A673 (cell line): ENCODE results near the gene MCUB. TPM values are rescaled to one million over a fixed set of nuclear protein-coding genes. Genes with fewer than 3 reads are reported as not detected.

ENCODE experiments used
- total RNA-seq: library from RNA; stranded (reverse); gene quantifications from 2 replicates; pipeline ENCODE4 v1.2.3, GENCODE V29; 2021

MCUB gene
- total RNA-seq, 1 experiment from 2014 or later, result 30.0 TPM

Other genes starting within 250 kb of the MCUB start
- 39.3 and 39.6 TPM in 2 replicates for gene SEC24B, start 126.4 kb upstream of the MCUB start, total RNA-seq
- 30.5 and 33.0 TPM in 2 replicates for gene CASP6, start 143.2 kb downstream of the MCUB start, total RNA-seq
- gene PLA2G12A, start 169.8 kb downstream of the MCUB start, total RNA-seq, result 34.5 and 36.9 TPM in 2 replicates
- 0.86 and 1.6 TPM in 2 replicates for gene CFI, start 241.8 kb downstream of the MCUB start, total RNA-seq